Activated naive CD8-positive, alpha-beta T cell treated with anti-CD3 and anti-CD28 coated beads, Interleukin-2, amount 10 ng/mL, durations not matched to agents 7 days and 5 days (primary cell): ENCODE results near the gene CTSH. TPM values are rescaled to one million over a fixed set of nuclear protein-coding genes. Genes with fewer than 3 reads are reported as not detected.
"Not testable (repeated sequence)": the region's sequence is repeated elsewhere in the genome, so short reads cannot be mapped to it uniquely, and the experiment has no call there.

Experiments
- ATAC-seq: fragments of 150-1000 bp; cut with Tn5 transposase; one replicate; pipeline ENCODE4 v1.10.0; 2021; ENCODE audit warnings: low read depth, moderate library complexity
- POLR2A ChIA-PET: fragments of 350-600 bp; sonication (Branson Sonifier 250); formaldehyde crosslinking; loops from one replicate; lab custom pipeline; 2021; ENCODE audit warnings: antibody characterized with exemption; lab: Charles Lee
- DNase-seq: peaks from one replicate; pipeline ENCODE4 v3.0.0; 2021
- H3K27ac Mint-ChIP-seq: one replicate; pipeline ENCODE4 v1.8.0; 2022; ENCODE audit warnings: mild to moderate bottlenecking, mixed read lengths
- H3K27me3 Mint-ChIP-seq: one replicate; pipeline ENCODE4 v1.8.0; 2022; ENCODE audit warnings: mild to moderate bottlenecking, moderate library complexity, mixed read lengths
- H3K36me3 Mint-ChIP-seq: one replicate; pipeline ENCODE4 v1.8.0; 2021; ENCODE audit warnings: mild to moderate bottlenecking, mixed read lengths
- H3K4me1 Mint-ChIP-seq: one replicate; pipeline ENCODE4 v1.8.0; 2021; ENCODE audit warnings: mixed read lengths
- H3K4me3 Mint-ChIP-seq: one replicate; pipeline ENCODE4 v1.8.0; 2022; ENCODE audit warnings: mild to moderate bottlenecking, moderate library complexity, mixed read lengths
- H3K9me3 Mint-ChIP-seq: one replicate; pipeline ENCODE4 v1.8.0; 2021; ENCODE audit warnings: mixed read lengths
- total RNA-seq, 2 experiments: library from RNA; stranded (reverse); gene quantifications; one replicate each; pipeline ENCODE4 v1.2.3, GENCODE V29; 2021

Gene CTSH
- total RNA-seq, 2 experiments from 2014 or later, result 31.5 to 33.9 TPM

GRCh38 chr15:78900819-78901533, 43.9 kb downstream of the CTSH start:
- POLR2A ChIA-PET, H3K9me3 Mint-ChIP-seq, H3K27ac Mint-ChIP-seq, H3K27me3 Mint-ChIP-seq, DNase-seq, H3K4me1 Mint-ChIP-seq, ATAC-seq, H3K4me3 Mint-ChIP-seq: not testable (repeated sequence)
- peaks cover 34% of the 10 kb centered on the region for H3K36me3 Mint-ChIP-seq

GRCh38 chr15:78898540-78898939, 46.3 kb downstream of the CTSH start:
- H3K9me3 Mint-ChIP-seq, result no peaks in the 10 kb centered on the region
- ATAC-seq (no peak), DNase-seq (no peak)
- no peak overlapping the region for H3K4me3 Mint-ChIP-seq
- H3K27me3 Mint-ChIP-seq, result no peaks in the 10 kb centered on the region
- POLR2A ChIA-PET, result no interaction called here
- H3K27ac Mint-ChIP-seq, result no peak overlapping the region
- peaks cover 4% of the 10 kb centered on the region for H3K4me1 Mint-ChIP-seq
- peaks cover 34% of the 10 kb centered on the region for H3K36me3 Mint-ChIP-seq

GRCh38 chr15:78895471-78895870, 49.4 kb downstream of the CTSH start:
- Mint-ChIP-seq H3K4me3 (no peak overlapping the region), H3K27ac (no peak overlapping the region), H3K4me1 (peaks cover 5% of the 10 kb centered on the region), H3K9me3 (no peaks in the 10 kb centered on the region), H3K27me3 (no peaks in the 10 kb centered on the region), H3K36me3 (peaks cover 45% of the 10 kb centered on the region)
- no peak for DNase-seq
- POLR2A ChIA-PET, result no interaction called here
- no peak for ATAC-seq

GRCh38 chr15:78893538-78893937, 51.3 kb downstream of the CTSH start:
- POLR2A ChIA-PET, result no interaction called here
- H3K27ac Mint-ChIP-seq, result no peak overlapping the region
- no peaks in the 10 kb centered on the region for H3K27me3 Mint-ChIP-seq
- peaks cover 5% of the 10 kb centered on the region for H3K4me1 Mint-ChIP-seq
- DNase-seq (no peak), ATAC-seq (no peak)
- peaks cover 40% of the 10 kb centered on the region for H3K36me3 Mint-ChIP-seq
- H3K9me3 Mint-ChIP-seq, result no peaks in the 10 kb centered on the region
- H3K4me3 Mint-ChIP-seq, result no peak overlapping the region

- Mint-ChIP-seq H3K27me3 (no peaks in the 10 kb centered on the region), H3K9me3 (no peaks in the 10 kb centered on the region), H3K36me3 (peaks cover 41% of the 10 kb centered on the region), H3K4me1 (peaks cover 10% of the 10 kb centered on the region), H3K27ac (no peak overlapping the region), H3K4me3 (no peak overlapping the region)
- POLR2A ChIA-PET, result no interaction called here
- ATAC-seq (no peak), DNase-seq (no peak)
Measured at GRCh38 chr15:78889000-78889399, 55.8 kb downstream of the CTSH start.

GRCh38 chr15:78881681-78882080, 63.2 kb downstream of the CTSH start:
- H3K27ac Mint-ChIP-seq, result no peak overlapping the region
- POLR2A ChIA-PET, result no interaction called here
- H3K4me3 Mint-ChIP-seq, result no peak overlapping the region
- peaks cover 28% of the 10 kb centered on the region for H3K36me3 Mint-ChIP-seq
- ATAC-seq (no peak), DNase-seq (no peak)
- H3K27me3 Mint-ChIP-seq, result no peaks in the 10 kb centered on the region
- H3K4me1 Mint-ChIP-seq, result peaks cover 31% of the 10 kb centered on the region
- H3K9me3 Mint-ChIP-seq, result no peaks in the 10 kb centered on the region

GRCh38 chr15:78880813-78881212, 64.0 kb downstream of the CTSH start:
- DNase-seq, result no peak
- Mint-ChIP-seq H3K36me3 (peaks cover 25% of the 10 kb centered on the region), H3K27ac (no peak overlapping the region), H3K4me3 (no peak overlapping the region), H3K27me3 (no peaks in the 10 kb centered on the region), H3K9me3 (no peaks in the 10 kb centered on the region), H3K4me1 (peaks cover 38% of the 10 kb centered on the region)
- ATAC-seq, result no peak
- POLR2A ChIA-PET, result interaction anchor here (0.6 kb wide), 1 partner anchor 9 kb away, joined by 4 read pairs; no protein-coding TSS in a partner anchor

GRCh38 chr15:78880242-78880533, 64.7 kb downstream of the CTSH start:
- peaks cover 23% of the 10 kb centered on the region for H3K36me3 Mint-ChIP-seq
- POLR2A ChIA-PET, result no interaction called here
- peaks cover 40% of the 10 kb centered on the region for H3K4me1 Mint-ChIP-seq
- H3K9me3 Mint-ChIP-seq, result no peaks in the 10 kb centered on the region
- no peak overlapping the region for H3K27ac Mint-ChIP-seq
- H3K4me3 Mint-ChIP-seq, result no peak overlapping the region
- DNase-seq (no peak), ATAC-seq (no peak)
- H3K27me3 Mint-ChIP-seq, result no peaks in the 10 kb centered on the region

- POLR2A ChIA-PET, result no interaction called here
- no peak overlapping the region for H3K4me3 Mint-ChIP-seq
Measured at GRCh38 chr15:78879517-78880241, 65.2 kb downstream of the CTSH start.

GRCh38 chr15:78878356-78878755, 66.5 kb downstream of the CTSH start:
- DNase-seq (no peak), ATAC-seq (no peak)
- H3K9me3 Mint-ChIP-seq, result no peaks in the 10 kb centered on the region
- H3K4me1 Mint-ChIP-seq, result peaks cover 39% of the 10 kb centered on the region
- H3K4me3 Mint-ChIP-seq, result peak overlapping the region; percentile 49
- no peak overlapping the region for H3K27ac Mint-ChIP-seq
- H3K36me3 Mint-ChIP-seq, result peaks cover 19% of the 10 kb centered on the region
- H3K27me3 Mint-ChIP-seq, result no peaks in the 10 kb centered on the region
- POLR2A ChIA-PET, result no interaction called here

More at GRCh38 chr15:78879517-78880241, 65.2 kb downstream of the CTSH start:
- DNase-seq (no peak), ATAC-seq (no peak)
- no peaks in the 10 kb centered on the region for H3K27me3 Mint-ChIP-seq
- H3K4me1 Mint-ChIP-seq, result peaks cover 41% of the 10 kb centered on the region
- H3K27ac Mint-ChIP-seq, result no peak overlapping the region
- no peaks in the 10 kb centered on the region for H3K9me3 Mint-ChIP-seq
- H3K36me3 Mint-ChIP-seq, result peaks cover 22% of the 10 kb centered on the region

GRCh38 chr15:78876954-78877353, 67.9 kb downstream of the CTSH start:
- not testable (repeated sequence) for ATAC-seq, H3K27ac Mint-ChIP-seq, H3K27me3 Mint-ChIP-seq, H3K9me3 Mint-ChIP-seq, DNase-seq
- POLR2A ChIA-PET, result interaction anchor here (0.6 kb wide), 1 partner anchor 439 kb away, joined by 4 read pairs; no protein-coding TSS in a partner anchor
- Mint-ChIP-seq H3K4me1 (peaks cover 39% of the 10 kb centered on the region), H3K4me3 (peak overlapping the region; percentile 35), H3K36me3 (peaks cover 14% of the 10 kb centered on the region)

GRCh38 chr15:78875107-78875914, 69.5 kb downstream of the CTSH start:
- Mint-ChIP-seq H3K9me3 (no peaks in the 10 kb centered on the region), H3K4me3 (peak overlapping the region; percentile 92), H3K27ac (peak overlapping the region; percentile 99), H3K4me1 (peaks cover 38% of the 10 kb centered on the region), H3K27me3 (no peaks in the 10 kb centered on the region), H3K36me3 (peaks cover 6% of the 10 kb centered on the region)
- POLR2A ChIA-PET, result interaction anchor here (1.2 kb wide), 2 partner anchors 36 to 62 kb away, joined by 3 to 4 read pairs; no protein-coding TSS in a partner anchor
- no peak for DNase-seq
- no peak for ATAC-seq
